Endothelial cell of umbilical vein (primary cell): ENCODE data around the gene TJP1.
"Not testable (repeated sequence)": the region's sequence is repeated elsewhere in the genome, so short reads cannot be mapped to it uniquely, and the experiment has no call there.

Experiments
- EZH2 ChIP-seq: IDR thresholded peaks from 2 replicates; pipeline ENCODE4 v1.6.1; 2012; ENCODE audit warnings: borderline replicate concordance, low read depth, mild to moderate bottlenecking, moderate library complexity, low read length, inconsistent platforms; ENCODE audit not compliant: severe bottlenecking
- POLR2A ChIP-seq: IDR thresholded peaks from 2 replicates; pipeline ENCODE4 v1.6.1; 2012; ENCODE audit warnings: low read depth, mild to moderate bottlenecking, control low read depth, low read length

DNA sequence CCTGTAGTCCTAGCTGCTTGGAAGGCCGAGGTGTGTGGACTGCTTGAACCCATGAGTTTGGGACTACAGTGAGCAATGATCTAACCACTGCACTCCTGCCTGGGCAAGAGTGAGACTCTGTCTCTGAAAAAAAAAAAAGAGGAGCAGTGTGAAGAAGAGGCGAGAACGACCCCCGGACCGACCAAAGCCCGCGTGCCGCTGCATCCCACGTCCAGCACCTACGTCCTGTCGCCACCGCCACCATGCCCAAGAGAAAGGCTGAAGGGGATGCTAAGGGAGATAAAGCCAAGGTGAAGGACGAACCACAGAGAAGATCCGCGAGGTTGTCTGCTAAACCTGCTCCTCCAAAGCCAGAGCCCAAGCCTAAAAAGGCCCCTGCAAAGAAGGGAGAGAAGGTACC lies 91.8 kb downstream of the TJP1 start:
- not testable (repeated sequence) for TF ChIP-seq POLR2A, EZH2
